GM21825 (cell line): ENCODE data around the gene LDB3.

Source experiments
- ATAC-seq: cut with Tn5 transposase; IDR thresholded peaks from one replicate; pipeline ENCODE4 v1.9.1; 2021; ENCODE audit warnings: mild to moderate bottlenecking, moderate library complexity; ENCODE audit not compliant: unreplicated experiment

The LDB3 gene

DNA sequence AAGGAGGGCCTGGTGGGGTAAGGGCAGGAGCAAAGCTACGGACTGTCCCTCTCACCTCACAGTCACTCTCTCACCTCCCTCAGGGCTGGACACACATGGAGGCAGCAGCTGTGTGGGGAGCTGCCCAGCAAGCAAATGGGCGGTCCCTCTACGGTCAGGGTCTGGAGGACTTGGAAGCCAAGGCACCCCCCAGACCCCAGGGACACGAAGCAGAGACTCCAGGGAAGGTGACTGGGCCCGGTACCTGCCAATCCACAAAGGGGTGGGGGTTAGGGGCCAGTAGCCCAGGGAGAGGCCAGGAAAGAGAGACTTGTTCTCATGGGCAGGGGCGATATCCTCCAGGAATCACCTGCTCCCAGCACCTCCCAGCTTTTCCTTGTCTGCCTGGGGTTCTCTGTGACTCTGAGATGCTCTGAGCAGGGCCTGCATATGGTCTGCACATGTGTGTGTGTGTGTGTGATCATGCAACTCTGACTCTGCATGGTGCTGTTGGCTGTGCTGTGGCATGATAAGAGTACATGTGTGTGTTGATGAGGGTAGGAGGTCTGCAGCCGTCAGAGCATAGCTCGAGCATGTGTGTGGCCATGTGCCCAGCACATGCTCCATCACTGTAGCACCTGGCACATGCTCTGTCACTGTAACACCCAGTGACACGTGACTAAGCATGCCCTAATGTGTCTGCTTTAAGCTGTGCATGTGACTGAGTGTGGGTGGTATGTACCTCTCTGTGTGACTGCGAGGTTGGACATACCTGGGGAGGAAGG lies 4.6 kb upstream of the LDB3 start:
- ATAC-seq = no peak

GRCh38 chr10:86664341-86665217 lies 3.7 kb upstream of the LDB3 start:
- ATAC-seq = no peak

GRCh38 chr10:86665218-86665607 lies 3.1 kb upstream of the LDB3 start:
- no peak for ATAC-seq

DNA sequence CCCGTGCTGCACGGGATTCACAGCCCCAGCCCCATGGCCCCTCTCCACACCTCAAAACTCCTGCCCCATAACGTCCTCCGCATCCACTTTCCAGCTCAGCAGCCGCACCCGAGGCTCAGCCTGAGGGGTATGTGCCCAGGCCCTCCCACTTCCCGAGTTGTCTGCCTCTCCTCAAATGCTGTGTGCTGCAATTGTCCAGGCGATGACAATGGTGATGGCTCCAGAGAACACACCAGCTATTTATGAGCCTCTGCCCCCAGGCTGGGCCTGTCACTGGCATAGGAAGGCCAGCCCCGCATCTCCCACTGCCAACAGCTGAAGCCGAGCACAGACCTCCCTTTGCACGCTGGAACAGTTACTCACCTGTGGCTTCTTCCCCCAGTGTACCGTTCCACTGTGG lies 2.4 kb upstream of the LDB3 start:
- no peak for ATAC-seq

DNA sequence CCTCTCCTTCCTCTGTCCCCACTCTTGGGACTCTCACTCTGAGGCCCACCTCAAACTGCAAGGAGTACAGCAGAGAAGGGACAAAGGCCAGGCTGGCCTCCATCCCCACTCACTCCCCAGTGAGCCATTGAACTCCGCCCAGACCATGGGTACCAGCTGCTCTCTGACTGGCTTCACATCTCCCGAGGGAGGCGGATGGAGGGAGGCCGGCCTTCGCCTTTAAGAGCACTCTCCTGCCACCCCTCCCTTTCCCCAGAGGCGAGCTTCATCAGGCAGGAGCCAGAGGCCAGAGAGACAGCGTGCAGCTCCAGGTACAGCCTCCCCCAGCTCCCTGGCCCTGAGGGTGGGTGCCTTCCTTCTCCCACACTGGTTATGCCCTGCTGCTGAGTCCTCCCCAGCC lies 1.8 kb upstream of the LDB3 start:
- ATAC-seq = no peak

- no peak for ATAC-seq
Observed at GRCh38 chr10:86667421-86668181, 710 bp upstream of the LDB3 start.

DNA sequence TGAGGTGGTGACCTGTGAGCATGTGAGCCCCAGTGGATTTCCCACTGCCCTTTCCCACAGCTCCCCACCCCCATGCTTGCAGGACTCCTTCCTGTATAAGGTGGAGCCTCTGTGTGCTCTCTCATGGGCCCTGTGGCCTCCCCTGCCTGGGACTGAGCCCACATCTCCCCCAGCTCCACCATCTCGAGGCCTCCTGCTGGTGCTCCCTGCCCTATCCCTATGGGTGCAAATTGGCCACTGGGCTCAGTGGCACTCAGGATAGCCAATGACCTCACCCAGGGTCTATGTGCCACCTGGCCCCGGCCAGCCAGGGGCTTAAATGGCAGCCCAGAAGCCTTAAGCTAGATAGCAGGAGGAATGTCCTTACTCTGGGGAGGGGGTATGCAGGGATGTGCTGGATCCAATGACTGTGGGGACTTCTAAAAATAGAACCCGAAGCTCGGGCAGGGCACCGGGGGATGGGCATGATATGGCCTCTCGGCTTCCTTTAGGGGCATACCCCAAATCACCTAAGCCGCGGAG lies 2.0 kb downstream of the LDB3 start:
- ATAC-seq = no peak

DNA sequence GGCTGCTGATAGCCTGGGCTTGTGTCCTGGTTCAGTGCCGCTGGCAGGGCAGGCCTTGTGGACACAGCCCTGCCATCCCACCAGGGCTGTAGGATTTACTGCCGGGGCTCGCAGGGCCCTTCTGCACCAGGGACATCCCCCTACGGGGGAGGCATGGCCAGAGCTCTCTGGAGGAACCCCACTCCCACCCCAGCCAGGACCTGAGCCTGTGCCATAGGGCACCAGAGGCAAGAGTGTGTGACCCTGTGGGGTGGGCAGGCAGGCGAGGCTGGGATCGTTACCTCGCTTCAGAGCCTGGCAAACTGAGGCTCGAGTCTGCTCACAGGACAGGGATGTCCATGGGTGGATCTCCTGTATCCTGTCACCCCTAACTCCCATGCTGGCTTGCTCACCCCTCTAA lies 2.6 kb downstream of the LDB3 start:
- no peak for ATAC-seq

- no peak for ATAC-seq
Observed at GRCh38 chr10:86671419-86671818, 3.1 kb downstream of the LDB3 start.

GRCh38 chr10:86671985-86672710 lies 3.8 kb downstream of the LDB3 start:
- no peak for ATAC-seq

DNA sequence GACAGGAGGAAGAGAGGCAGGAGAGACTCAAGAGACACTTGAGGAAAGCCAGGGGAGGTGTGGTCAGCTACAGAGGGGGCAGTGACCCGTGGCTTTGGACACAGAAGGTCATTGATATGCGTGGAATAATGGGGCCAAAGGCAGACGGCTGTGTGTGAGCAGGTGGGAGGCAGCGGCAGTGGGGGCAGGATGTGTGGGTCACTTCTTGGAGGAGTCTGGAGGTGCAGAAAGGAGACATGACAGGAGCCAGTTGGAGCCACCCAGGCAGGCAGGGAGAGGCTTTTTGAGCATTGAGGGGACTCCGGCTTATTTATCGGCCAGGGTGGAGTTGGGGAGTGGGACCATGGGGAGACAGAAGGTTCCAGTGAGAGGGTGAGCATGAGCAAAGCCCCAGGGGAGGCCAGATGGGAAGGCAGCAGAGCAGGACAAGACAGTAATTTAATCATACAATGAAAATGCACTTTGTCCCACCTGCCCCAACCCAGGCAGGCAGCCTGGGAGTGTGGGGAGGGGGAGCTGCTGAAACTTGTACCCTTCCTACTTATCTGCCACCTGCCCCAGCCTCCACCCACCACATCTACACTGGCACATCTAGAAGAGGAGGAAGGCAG lies 5.0 kb downstream of the LDB3 start:
- ATAC-seq = no peak

DNA sequence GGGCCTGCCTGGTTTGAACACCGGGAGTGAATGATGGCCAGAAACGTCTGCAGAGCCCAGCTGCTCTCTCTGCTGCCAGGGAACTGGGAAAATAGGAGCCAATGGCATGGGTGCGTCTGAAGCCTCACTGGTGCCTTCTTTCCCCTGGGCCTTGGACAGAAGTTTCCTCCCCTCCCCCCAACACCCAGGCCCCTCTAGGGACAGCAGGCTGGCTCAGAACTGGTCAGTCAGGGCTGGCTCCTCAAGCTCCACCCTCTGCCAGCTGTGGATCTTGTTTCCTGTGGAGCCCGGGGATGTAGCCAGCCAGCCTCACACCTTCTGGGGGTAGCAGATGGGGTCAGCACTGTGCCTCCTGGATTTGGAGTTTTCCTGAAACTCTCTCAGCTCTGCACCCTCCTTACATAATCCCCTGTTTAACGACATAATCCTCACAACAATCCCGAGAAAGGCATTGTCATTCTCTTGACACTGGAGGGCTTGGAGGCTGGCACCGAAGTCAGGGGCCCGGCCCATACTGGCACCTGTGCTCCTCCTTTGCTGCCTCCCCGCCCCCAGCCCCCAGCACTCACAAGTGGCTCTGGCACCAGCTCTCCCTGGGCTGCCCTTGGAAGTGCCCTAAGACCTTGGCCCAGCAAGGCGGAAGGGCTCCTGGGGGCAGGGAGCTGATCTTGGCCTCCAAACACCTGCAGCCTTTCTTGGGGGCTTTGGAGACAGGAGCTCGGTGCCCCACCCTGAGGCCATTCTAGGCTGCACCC lies 5.7 kb downstream of the LDB3 start:
- no peak for ATAC-seq

DNA sequence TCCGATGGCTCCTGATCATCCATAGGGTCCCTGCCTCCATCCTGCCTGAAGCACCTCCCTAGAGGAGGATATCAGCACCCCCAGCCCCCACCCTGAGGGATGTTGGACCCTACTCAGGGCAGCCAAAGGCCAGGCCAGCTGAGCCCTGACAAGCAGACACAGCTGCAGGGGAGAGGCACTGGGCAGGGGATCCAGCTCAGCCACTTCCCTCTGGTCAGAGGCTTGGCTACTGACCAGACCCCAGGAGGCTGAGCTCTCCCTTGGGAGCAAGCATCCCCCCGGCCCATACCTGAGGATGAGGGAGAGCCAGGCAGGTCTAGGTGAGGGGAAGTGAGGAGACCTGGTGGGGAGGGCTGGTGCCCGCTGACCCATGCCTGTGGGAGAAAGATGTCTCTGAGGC lies 6.6 kb downstream of the LDB3 start:
- no peak for ATAC-seq

GRCh38 chr10:86677374-86677773 lies 9.1 kb downstream of the LDB3 start:
- no peak for ATAC-seq

GRCh38 chr10:86678999-86679792 lies 10.9 kb downstream of the LDB3 start:
- no peak for ATAC-seq

DNA sequence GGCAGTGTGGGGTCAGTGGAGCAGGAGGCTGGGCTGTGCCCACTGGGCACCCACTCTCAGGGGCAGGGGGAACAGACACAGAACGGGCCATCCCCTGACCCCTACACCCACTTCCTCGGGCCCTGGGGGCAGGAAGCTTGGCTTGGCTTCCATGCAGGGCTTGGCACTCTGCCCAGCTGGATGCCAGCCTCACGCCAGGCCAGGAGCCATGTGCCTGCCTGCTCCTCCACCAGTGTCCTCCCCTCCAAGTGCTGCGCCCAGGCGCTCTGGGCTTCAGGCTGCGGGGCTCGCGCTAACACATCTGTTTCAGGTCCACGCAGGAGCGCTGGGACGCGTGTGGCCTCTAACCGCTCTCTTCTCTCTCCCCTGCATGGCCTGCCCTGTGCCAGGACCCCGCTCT lies 12.7 kb downstream of the LDB3 start:
- ATAC-seq = no peak

DNA sequence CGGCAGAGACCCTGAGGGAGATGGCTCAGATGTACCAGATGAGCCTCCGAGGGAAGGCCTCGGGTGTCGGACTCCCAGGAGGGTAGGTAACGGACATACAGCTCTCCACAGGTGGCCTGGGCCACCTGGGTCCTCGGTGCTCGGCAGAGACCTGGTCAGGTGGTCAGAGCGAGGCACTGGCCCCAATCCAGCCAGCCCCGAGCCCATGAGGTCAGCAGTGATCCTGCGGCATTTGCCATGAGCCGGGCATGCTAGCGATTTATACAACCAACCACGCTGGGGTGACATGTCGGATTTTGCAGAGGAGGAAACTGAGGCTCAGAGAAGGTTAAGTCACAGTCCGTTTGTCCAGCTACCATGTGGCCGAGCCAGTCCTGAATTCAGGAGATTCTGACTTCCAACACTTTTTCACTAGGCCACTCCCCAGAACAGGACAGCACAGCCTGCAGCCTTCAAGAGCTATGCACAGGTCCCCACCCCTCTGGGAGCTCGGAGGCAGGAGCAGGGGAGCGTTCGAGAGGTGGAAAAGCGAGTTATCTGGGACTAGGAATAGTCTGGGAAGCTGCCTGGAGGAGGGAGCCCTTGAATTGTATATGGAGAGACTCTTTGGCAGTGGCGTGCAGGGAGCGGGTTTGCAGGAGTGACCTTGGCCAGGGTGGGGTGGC lies 13.5 kb downstream of the LDB3 start:
- ATAC-seq = no peak

DNA sequence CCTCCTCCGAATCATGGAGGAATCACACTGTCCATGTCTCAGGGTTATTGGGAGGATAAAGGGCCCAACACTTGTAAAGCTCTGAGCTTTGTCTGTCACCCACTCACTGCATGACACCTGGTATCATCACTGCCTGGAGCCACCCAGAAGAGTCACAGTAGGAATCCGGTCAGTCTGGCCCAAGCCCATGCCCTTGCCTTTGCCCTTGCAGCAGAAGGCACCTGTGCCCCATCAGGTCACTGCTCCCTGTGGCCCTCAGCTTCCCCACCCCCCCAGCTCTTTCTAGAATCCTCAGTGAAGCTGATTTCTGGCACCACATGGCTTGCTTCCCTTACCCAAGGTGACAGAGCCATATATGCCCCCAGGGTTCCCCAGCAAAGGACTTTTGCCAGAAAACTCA lies 14.4 kb downstream of the LDB3 start:
- ATAC-seq = no peak
